ENCODE data around the gene CLEC6A.

- TF ChIP-seq CTCF (IDR thresholded peaks at IDR 0.05) = no peak
- TF ChIP-seq POLR2A (IDR thresholded peaks at IDR 0.05) = no peak
These were observed 63.4 kb downstream of the CLEC6A start for GRCh38 chr12:8519171-8519570.
